ENCODE results near the gene SINHCAF. TPM values are rescaled to one million over a fixed set of nuclear protein-coding genes. Genes with fewer than 3 reads are reported as not detected.
A peak's percentile ranks its signal among the peaks of the same experiment; 100 is the strongest.

Gene SINHCAF
- total RNA-seq, 1 experiment from 2014 or later, result 497 TPM

GRCh38 chr12:31321897-31322228, 4.1 kb downstream of the SINHCAF start:
- H3K9me3 ChIP-seq (ENCODE audit: control insufficient read depth, low read depth, low read length), result no peaks in the 10 kb centered on the region
- Mint-ChIP-seq H3K36me3 (ENCODE audit: insufficient read depth in 1 of 3, low read depth in 3 of 3) (peaks cover 15 to 20% (median 17%) of the 10 kb centered on the region in 3 experiments), H3K9me3 (peaks cover 5 to 6% of the 10 kb centered on the region in 2 experiments; a peak in 4 of 5 replicates), H3K4me1 (peaks cover 68 to 69% of the 10 kb centered on the region in 2 experiments), H3K4me3 (peak overlapping the region; percentile 99), H3K27me3 (ENCODE audit: low read depth) (peaks cover 3% of the 10 kb centered on the region; the same call in 1 of the 2 replicates), H3K27ac (peak overlapping the region in 2 of 3 experiments; percentile 8 to 78; a peak in 3 of 7 replicates)
- no CpG with 5 or more reads among the region's 1 CpG for WGBS (ENCODE audit: extremely low coverage, insufficient read length, low lambda C conversion rate)
- peaks cover 84% of the 10 kb centered on the region for H3K79me2 ChIP-seq (ENCODE audit: insufficient read depth, low read length)
- no peak overlapping the region for H4K5ac ChIP-seq (ENCODE audit: insufficient read length, low read depth, low read length)
- no peak overlapping the region for H2BK120ac ChIP-seq (ENCODE audit: low read depth, low read length, poor library complexity, severe bottlenecking)
- H3K27ac ChIP-seq (ENCODE audit: insufficient read length, low read depth, low read length), result no peak overlapping the region
- no peak overlapping the region for H3K4me2 ChIP-seq (ENCODE audit: insufficient read depth, insufficient read length, low read length)
- H2BK20ac ChIP-seq (ENCODE audit: low read depth, low read length, poor library complexity, severe bottlenecking), result no peak overlapping the region
- H3K9ac ChIP-seq (ENCODE audit: extremely low read depth, insufficient read length, low read length), result no peak overlapping the region
- no peak overlapping the region for H4K91ac ChIP-seq (ENCODE audit: insufficient read length, low read depth, low read length)
- H3K23ac ChIP-seq (ENCODE audit: insufficient read length, low read depth, low read length), result no peak overlapping the region
- H2AK5ac ChIP-seq (ENCODE audit: insufficient read length, low read length), result no peak overlapping the region
- H2BK5ac ChIP-seq (ENCODE audit: insufficient read length, low read length), result no peak overlapping the region
- no peak overlapping the region for H3K14ac ChIP-seq (ENCODE audit: insufficient read depth, low read length)
- H2BK12ac ChIP-seq (ENCODE audit: insufficient read length, low read depth, low read length), result no peak overlapping the region
- no peak overlapping the region for H3K4ac ChIP-seq (ENCODE audit: low read depth, low read length)
- H3K79me1 ChIP-seq (ENCODE audit: insufficient read depth, low read depth, low read length, poor library complexity, severe bottlenecking), result no peaks in the 10 kb centered on the region
- H2BK15ac ChIP-seq (ENCODE audit: low read depth, low read length), result no peak overlapping the region
- H3T11ph ChIP-seq (ENCODE audit: low read length), result no peak overlapping the region
- H2AFZ ChIP-seq (ENCODE audit: low read length), result no peak overlapping the region
- H4K20me1 ChIP-seq (ENCODE audit: control insufficient read depth, insufficient read depth, insufficient read length), result no peaks in the 10 kb centered on the region
- peaks cover 5% of the 10 kb centered on the region; the same call in 1 of the 2 replicates for H3K4me1 ChIP-seq (ENCODE audit: insufficient read depth, low read length)
- peaks cover 16% of the 10 kb centered on the region for H3K23me2 ChIP-seq (ENCODE audit: insufficient read length, low read depth, low read length, poor library complexity, severe bottlenecking)
- no peak for TF ChIP-seq CTCF (conservative IDR thresholded peaks at IDR 0.05)
- no peak overlapping the region for H3K56ac ChIP-seq (ENCODE audit: insufficient read length, low read depth, low read length)
- no peak overlapping the region for H4K8ac ChIP-seq (replicated peaks; ENCODE audit: insufficient read length, low read depth, low read length)
- no peak for DNase-seq
- no peak overlapping the region for H3K18ac ChIP-seq (ENCODE audit: insufficient read length, low read depth, low read length)
- H3K27me3 ChIP-seq (ENCODE audit: insufficient read depth, low read length), result no peaks in the 10 kb centered on the region

Data from H9 (cell line).